ENCODE results near the gene PRRT1B.

DNA sequence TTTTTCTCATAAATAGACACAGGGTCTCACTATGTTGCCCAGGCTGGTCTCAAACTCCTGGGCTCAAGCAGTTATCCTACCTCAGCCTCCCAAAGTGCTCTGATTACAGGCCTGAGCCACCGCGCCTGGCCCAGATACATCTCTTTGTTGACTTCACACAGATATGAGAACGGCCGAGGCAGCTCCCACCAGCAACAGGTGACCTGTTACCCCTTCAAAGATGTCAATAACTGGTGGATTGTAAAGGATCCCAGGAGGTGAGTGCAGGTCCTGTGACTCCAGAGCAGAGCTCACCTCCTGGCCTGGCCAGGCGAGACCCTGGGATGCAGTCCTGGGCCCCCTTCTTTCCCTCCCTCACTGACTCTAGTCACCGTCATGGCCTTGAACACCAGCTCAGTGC lies 33.4 kb upstream of the PRRT1B start:
- TF ChIP-seq, protein P1, sequence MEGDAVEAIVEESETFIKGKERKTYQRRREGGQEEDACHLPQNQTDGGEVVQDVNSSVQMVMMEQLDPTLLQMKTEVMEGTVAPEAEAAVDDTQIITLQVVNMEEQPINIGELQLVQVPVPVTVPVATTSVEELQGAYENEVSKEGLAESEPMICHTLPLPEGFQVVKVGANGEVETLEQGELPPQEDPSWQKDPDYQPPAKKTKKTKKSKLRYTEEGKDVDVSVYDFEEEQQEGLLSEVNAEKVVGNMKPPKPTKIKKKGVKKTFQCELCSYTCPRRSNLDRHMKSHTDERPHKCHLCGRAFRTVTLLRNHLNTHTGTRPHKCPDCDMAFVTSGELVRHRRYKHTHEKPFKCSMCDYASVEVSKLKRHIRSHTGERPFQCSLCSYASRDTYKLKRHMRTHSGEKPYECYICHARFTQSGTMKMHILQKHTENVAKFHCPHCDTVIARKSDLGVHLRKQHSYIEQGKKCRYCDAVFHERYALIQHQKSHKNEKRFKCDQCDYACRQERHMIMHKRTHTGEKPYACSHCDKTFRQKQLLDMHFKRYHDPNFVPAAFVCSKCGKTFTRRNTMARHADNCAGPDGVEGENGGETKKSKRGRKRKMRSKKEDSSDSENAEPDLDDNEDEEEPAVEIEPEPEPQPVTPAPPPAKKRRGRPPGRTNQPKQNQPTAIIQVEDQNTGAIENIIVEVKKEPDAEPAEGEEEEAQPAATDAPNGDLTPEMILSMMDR (conservative IDR thresholded peaks at IDR 0.05; ENCODE audit: low read depth, low read length): no peak
- TF ChIP-seq EZH2 (IDR thresholded peaks at IDR 0.05; ENCODE audit: borderline replicate concordance, low read depth, low read length, poor library complexity, severe bottlenecking): no peak
